H1 (cell line): ENCODE measurements around the gene SNRPD3.

ENCODE experiments used
- EGR1 ChIP-seq: IDR thresholded peaks from 2 replicates; pipeline ENCODE4 v1.6.1; 2011; ENCODE audit warnings: low read depth, low read length, borderline replicate concordance
- EP300 ChIP-seq, 2 experiments: IDR thresholded peaks; 1 replicate in 1 of 2; 2 replicates in 1 of 2; pipeline ENCODE4 v1.6.1; 2011 to 2012; ENCODE audit warnings: low read depth in 2 of 2, low read length in 2 of 2, mild to moderate bottlenecking in 2 of 2, borderline replicate concordance in 1 of 2, inconsistent platforms in 1 of 2, moderate library complexity in 1 of 2
- EZH2 ChIP-seq: fragments of 200-600 bp; sonication (generic); IDR thresholded peaks from 2 replicates; pipeline ENCODE4 v1.7.1; 2012; ENCODE audit warnings: low read depth, mild to moderate bottlenecking, moderate library complexity, low read length, inconsistent platforms; ENCODE audit not compliant: severe bottlenecking
- HDAC2 ChIP-seq, 2 experiments: fragments of 300-600 bp in 1 of 2; sonication (generic) in 1 of 2; IDR thresholded peaks; 2 replicates each; pipeline ENCODE4 v1.6.1; 2011 to 2012; ENCODE audit warnings: low read depth in 2 of 2, low read length in 2 of 2, mild to moderate bottlenecking in 2 of 2, moderate library complexity in 2 of 2, borderline replicate concordance in 1 of 2, inconsistent platforms in 1 of 2
- JUN ChIP-seq: IDR thresholded peaks from 2 replicates; pipeline ENCODE4 v1.6.1; 2011; ENCODE audit warnings: low read depth, mild to moderate bottlenecking, improper control_type of control experiment, low read length
- JUND ChIP-seq: IDR thresholded peaks from 2 replicates; pipeline ENCODE4 v1.6.1; 2011; ENCODE audit warnings: mild to moderate bottlenecking, improper control_type of control experiment, low read length
- KDM5A ChIP-seq: fragments of 200-600 bp; IDR thresholded peaks from 2 replicates; pipeline ENCODE4 v1.7.1; 2012; ENCODE audit warnings: mild to moderate bottlenecking, low read length, inconsistent platforms, mixed read lengths
- POLR2A ChIP-seq, 2 experiments: IDR thresholded peaks; 1 replicate in 1 of 2; 2 replicates in 1 of 2; pipeline ENCODE4 v1.6.1; 2011; ENCODE audit warnings: low read depth in 2 of 2, low read length in 2 of 2, mild to moderate bottlenecking in 2 of 2; ENCODE audit errors: control extremely low read depth in 1 of 2
- POLR2AphosphoS5 ChIP-seq: IDR thresholded peaks from 2 replicates; pipeline ENCODE4 v1.6.1; 2011; ENCODE audit warnings: low read depth, low read length
- TEAD4 ChIP-seq: IDR thresholded peaks from 2 replicates; pipeline ENCODE4 v1.6.1; 2012; ENCODE audit warnings: low read depth, low read length, inconsistent platforms, mixed read lengths
- YY1 ChIP-seq: IDR thresholded peaks from 2 replicates; pipeline ENCODE4 v1.6.1; 2011; ENCODE audit warnings: low read depth, mild to moderate bottlenecking, low read length
- TF ChIP-seq, protein P1 (sequence below), 3 experiments: IDR thresholded peaks; 1 replicate in 2 of 3; 2 replicates in 1 of 3; pipeline versions ENCODE4 v1.5.1 to v1.6.1; 2011; ENCODE audit warnings: low read length in 3 of 3, mild to moderate bottlenecking in 3 of 3, inconsistent platforms in 2 of 3, low read depth in 1 of 3, moderate library complexity in 1 of 3; ENCODE audit not compliant: insufficient read depth in 1 of 3; ENCODE audit errors: control extremely low read depth in 1 of 3
- TF ChIP-seq, protein P2 (sequence below): IDR thresholded peaks from 2 replicates; pipeline ENCODE4 v1.6.1; 2011; ENCODE audit warnings: low read depth, mild to moderate bottlenecking, low read length; ENCODE audit not compliant: insufficient read depth

DNA sequence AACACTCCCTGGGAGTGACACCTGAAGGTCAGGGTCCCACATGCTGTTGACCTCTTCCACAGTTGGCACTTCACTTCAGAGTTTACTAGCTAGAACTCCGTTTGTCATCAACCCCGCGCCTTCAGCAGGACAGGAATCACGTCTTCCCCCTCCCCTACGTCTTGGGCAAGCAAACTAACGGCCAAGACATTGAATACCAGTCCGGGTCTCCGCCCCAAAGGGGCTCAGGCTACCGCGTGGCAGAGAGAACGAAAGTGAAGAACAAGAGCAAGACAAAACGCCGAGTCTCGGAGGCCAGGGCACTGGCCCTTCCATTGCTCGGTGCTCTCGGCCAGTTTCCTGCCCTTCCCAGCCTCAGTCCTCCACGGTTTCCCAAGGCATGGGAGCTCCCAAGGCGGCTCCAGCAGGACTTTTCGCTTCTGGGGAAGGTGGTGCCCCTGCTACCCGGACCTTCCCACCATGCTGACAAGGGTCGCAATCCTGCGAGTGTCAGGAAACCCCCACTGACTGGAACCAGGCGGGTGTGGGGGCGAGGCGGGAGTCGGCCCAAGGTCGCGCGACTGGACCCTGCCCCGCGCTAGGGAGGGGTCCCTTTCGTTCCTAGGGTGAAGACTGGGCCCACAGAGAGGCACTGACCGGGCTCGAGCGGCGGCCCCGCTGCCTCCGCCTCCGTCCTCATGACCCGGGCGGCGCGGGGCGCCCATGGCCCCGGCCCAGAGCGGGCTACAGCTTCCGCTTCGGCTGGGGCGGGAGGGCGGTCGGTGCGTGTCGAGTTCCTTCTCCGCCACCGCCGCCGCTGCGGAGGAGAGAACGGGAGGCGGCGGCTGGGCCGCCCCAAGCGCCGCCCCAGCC, 1.3 kb upstream of the SNRPD3 start, which contains the start of gene GUCD1:
- peak in 1 of 2 experiments; percentile 66; a peak in 1 of 3 replicates for TF ChIP-seq POLR2A (IDR thresholded peaks at IDR 0.05; ENCODE audit: control extremely low read depth in 1 of 2, low read depth in 2 of 2, low read length in 2 of 2)
- peak in 1 of 2 experiments; percentile 34; a peak in 1 of 4 replicates for TF ChIP-seq HDAC2 (IDR thresholded peaks at IDR 0.05; ENCODE audit: borderline replicate concordance in 1 of 2, low read depth in 2 of 2, low read length in 2 of 2)
- TF ChIP-seq EP300 (IDR thresholded peaks at IDR 0.05; ENCODE audit: borderline replicate concordance in 1 of 2, low read depth in 2 of 2, low read length in 2 of 2): no peak
- no peak for TF ChIP-seq TEAD4
- TF ChIP-seq, protein P1, sequence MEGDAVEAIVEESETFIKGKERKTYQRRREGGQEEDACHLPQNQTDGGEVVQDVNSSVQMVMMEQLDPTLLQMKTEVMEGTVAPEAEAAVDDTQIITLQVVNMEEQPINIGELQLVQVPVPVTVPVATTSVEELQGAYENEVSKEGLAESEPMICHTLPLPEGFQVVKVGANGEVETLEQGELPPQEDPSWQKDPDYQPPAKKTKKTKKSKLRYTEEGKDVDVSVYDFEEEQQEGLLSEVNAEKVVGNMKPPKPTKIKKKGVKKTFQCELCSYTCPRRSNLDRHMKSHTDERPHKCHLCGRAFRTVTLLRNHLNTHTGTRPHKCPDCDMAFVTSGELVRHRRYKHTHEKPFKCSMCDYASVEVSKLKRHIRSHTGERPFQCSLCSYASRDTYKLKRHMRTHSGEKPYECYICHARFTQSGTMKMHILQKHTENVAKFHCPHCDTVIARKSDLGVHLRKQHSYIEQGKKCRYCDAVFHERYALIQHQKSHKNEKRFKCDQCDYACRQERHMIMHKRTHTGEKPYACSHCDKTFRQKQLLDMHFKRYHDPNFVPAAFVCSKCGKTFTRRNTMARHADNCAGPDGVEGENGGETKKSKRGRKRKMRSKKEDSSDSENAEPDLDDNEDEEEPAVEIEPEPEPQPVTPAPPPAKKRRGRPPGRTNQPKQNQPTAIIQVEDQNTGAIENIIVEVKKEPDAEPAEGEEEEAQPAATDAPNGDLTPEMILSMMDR (IDR thresholded peaks at IDR 0.05; ENCODE audit: control extremely low read depth in 1 of 3, insufficient read depth in 1 of 3, low read depth in 1 of 3, low read length in 3 of 3): no peak
- TF ChIP-seq EZH2: no peak
- no peak for TF ChIP-seq JUN
- TF ChIP-seq YY1: no peak
- TF ChIP-seq, protein P2, sequence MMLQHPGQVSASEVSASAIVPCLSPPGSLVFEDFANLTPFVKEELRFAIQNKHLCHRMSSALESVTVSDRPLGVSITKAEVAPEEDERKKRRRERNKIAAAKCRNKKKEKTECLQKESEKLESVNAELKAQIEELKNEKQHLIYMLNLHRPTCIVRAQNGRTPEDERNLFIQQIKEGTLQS: no peak
- TF ChIP-seq JUND: no peak
- no peak for TF ChIP-seq EGR1
- TF ChIP-seq KDM5A: no peak
- TF ChIP-seq POLR2AphosphoS5: no peak; the same call in 1 of the 2 replicates
